K562 (cell line): Measurements from ENCODE around the gene EPYC. TPM values are rescaled to one million over a fixed set of nuclear protein-coding genes. Genes with fewer than 3 reads are reported as not detected.

Experiments used
- ATAC-seq: fragments of 200-7000 bp; cut with Tn5 transposase; 3 replicates; pipeline ENCODE4 v1.9.1; 2020; ENCODE audit warnings: moderate library complexity
- BruUV-seq: library from RNA; stranded (reverse); fragments of 400-500 nt; replicated peaks from 2 replicates; lab custom pipeline; 2021; lab: Mats Ljungman, UMichigan
- CTCF ChIA-PET: fragments of 300-600 bp; formaldehyde crosslinking; extraction: SDS; loops from one replicate; lab custom pipeline; 2021; ENCODE audit warnings: low intra/inter-chr PET ratio; lab: Yijun Ruan, JAX
- POLR2A ChIA-PET: fragments of 300-600, 350-650 bp; sonication (Branson Sonifier 250); formaldehyde crosslinking; extraction: SDS; loops from one replicate; lab custom pipeline; 2021; ENCODE audit warnings: antibody characterized with exemption, inconsistent platforms; lab: Yijun Ruan, JAX
- DNase-seq, 4 experiments: peaks; one replicate each; pipeline versions ENCODE4 v3.0.0 to v3.0.0-alpha.2; 2011 to 2018; ENCODE audit warnings: low spot score in 3 of 4, mixed read lengths in 3 of 4; ENCODE audit errors: extremely low read depth in 1 of 4
- FAIRE-seq: peaks from 2 replicates; lab custom pipeline; 2011; peaks lifted over from hg19 to GRCh38; lab: Jason Lieb, UNC
- H2AFZ ChIP-seq: 2 replicates; pipeline ENCODE4 v1.6.0; 2011; ENCODE audit warnings: low read depth, low read length, control low read depth, inconsistent platforms
- H3K27ac ChIP-seq: fragments of 200-600 bp; 3 replicates; pipeline ENCODE4 v1.8.0; 2011; ENCODE audit warnings: low read depth, mild to moderate bottlenecking, control low read depth, inconsistent platforms, low read length, moderate library complexity, mixed read lengths; ENCODE audit errors: extremely low read depth
- H3K27me3 ChIP-seq, 2 experiments: fragments of 300-600 bp in 1 of 2; 2 replicates in 1 of 2; 3 replicates in 1 of 2; pipeline versions ENCODE4 v1.6.0 to v1.8.0; 2011; ENCODE audit warnings: inconsistent platforms in 2 of 2, low read length in 2 of 2, mild to moderate bottlenecking in 1 of 2, mixed read lengths in 1 of 2, moderate library complexity in 1 of 2; ENCODE audit not compliant: control insufficient read depth in 2 of 2, insufficient read depth in 2 of 2
- H3K36me3 ChIP-seq: fragments of 300-600 bp; 3 replicates; pipeline ENCODE4 v1.8.0; 2011; ENCODE audit warnings: mild to moderate bottlenecking, low read length, inconsistent platforms; ENCODE audit not compliant: control insufficient read depth, insufficient read depth
- H3K4me1 ChIP-seq, 2 experiments: fragments of 200-600 bp in 1 of 2; replicated peaks in 1 of 2; 2 replicates in 1 of 2; 3 replicates in 1 of 2; pipeline versions ENCODE4 v1.5.1 to v1.8.0; 2011; ENCODE audit warnings: inconsistent platforms in 2 of 2, low read length in 2 of 2, mild to moderate bottlenecking in 1 of 2, mixed read lengths in 1 of 2, moderate library complexity in 1 of 2; ENCODE audit not compliant: control insufficient read depth in 2 of 2, insufficient read depth in 2 of 2
- H3K4me2 ChIP-seq: 2 replicates; pipeline ENCODE4 v1.6.1; 2011; ENCODE audit warnings: low read length, control low read depth, inconsistent platforms, mixed read lengths; ENCODE audit not compliant: insufficient read depth
- H3K4me3 ChIP-seq: fragments of 200-600 bp; sonication (generic), shearing (Covaris generic); 2 replicates; pipeline ENCODE4 v1.5.1; 2016; ENCODE audit warnings: control low read depth, inconsistent platforms
- H3K79me2 ChIP-seq: fragments of 200-600 bp; 3 replicates; pipeline ENCODE4 v1.8.0; 2011; ENCODE audit warnings: low read length, inconsistent platforms; ENCODE audit not compliant: control insufficient read depth, insufficient read depth
- H3K9ac ChIP-seq, 2 experiments: 2 replicates each; pipeline versions ENCODE4 v1.6.0 to v1.6.1; 2011; ENCODE audit warnings: low read depth in 2 of 2, low read length in 2 of 2, control low read depth in 1 of 2, inconsistent platforms in 1 of 2, mild to moderate bottlenecking in 1 of 2, mixed read lengths in 1 of 2; ENCODE audit not compliant: insufficient read depth in 1 of 2
- H3K9me1 ChIP-seq: one replicate; pipeline ENCODE4 v1.6.0; 2011; ENCODE audit warnings: inconsistent platforms, mild to moderate bottlenecking, low read length, moderate library complexity; ENCODE audit not compliant: control insufficient read depth, insufficient read depth
- H3K9me3 ChIP-seq: replicated peaks from 2 replicates; pipeline ENCODE4 v1.5.1; 2011; ENCODE audit warnings: low read depth, low read length, inconsistent platforms; ENCODE audit not compliant: control insufficient read depth, insufficient read depth
- H4K20me1 ChIP-seq: replicated peaks from 2 replicates; pipeline ENCODE4 v1.6.1; 2011; ENCODE audit warnings: low read length, inconsistent platforms, mixed read lengths; ENCODE audit not compliant: control insufficient read depth, insufficient read depth
- CHD2 ChIP-seq: IDR thresholded peaks from 2 replicates; pipeline ENCODE4 v1.6.1; 2011; ENCODE audit warnings: low read depth, low read length
- GTF3C2 ChIP-seq: IDR thresholded peaks from 3 replicates; pipeline ENCODE4 v1.6.1; 2011; ENCODE audit warnings: borderline replicate concordance, mild to moderate bottlenecking, moderate library complexity; ENCODE audit not compliant: insufficient read length; ENCODE audit errors: extremely low read depth
- HIVEP1 ChIP-seq: fragments of 250-450 bp; sonication (Bioruptor Pico); IDR thresholded peaks from 2 replicates; pipeline ENCODE4 v1.4.0; 2020; ENCODE audit warnings: mild to moderate bottlenecking
- MECOM ChIP-seq: fragments of 250-450 bp; sonication (Bioruptor Pico); IDR thresholded peaks from 2 replicates; pipeline ENCODE4 v1.8.0; 2022; ENCODE audit warnings: inconsistent platforms
- POLR3A ChIP-seq: IDR thresholded peaks from 2 replicates; pipeline ENCODE4 v1.6.1; 2011; ENCODE audit warnings: borderline replicate concordance, mild to moderate bottlenecking, moderate library complexity; ENCODE audit not compliant: insufficient read length, insufficient read depth; ENCODE audit errors: extremely low read depth
- RAD21 ChIP-seq, 2 experiments: fragments of 250-450 bp in 1 of 2; fragments of 450-650 bp in 1 of 2; sonication (Bioruptor Pico) in 1 of 2; formaldehyde crosslinking in 1 of 2; IDR thresholded peaks in 1 of 2; conservative IDR thresholded peaks in 1 of 2; 2 replicates each; pipeline versions ENCODE4 v1.4.0 to v1.8.0; 2020 to 2022; ENCODE audit warnings: mild to moderate bottlenecking in 2 of 2, moderate library complexity in 1 of 2
- ZFP1 ChIP-seq: fragments of 450-650 bp; formaldehyde crosslinking; IDR thresholded peaks from 2 replicates; pipeline ENCODE4 v1.4.0; 2020; ENCODE audit warnings: mild to moderate bottlenecking, mixed read lengths
- WGBS: fragments of 100-300 bp; shearing (Covaris generic); methylation state at CpG from one replicate; pipeline ENCODE4 v1.1.6; 2016; ENCODE audit warnings: low coverage, mixed read lengths; ENCODE audit not compliant: insufficient coverage; ENCODE audit errors: missing lambda C conversion rate; 5-methylcytosine and 5-hydroxymethylcytosine counted together
- in situ Hi-C: fragments of 300-500 bp; cut with MboI; formaldehyde crosslinking; loops from 4 replicates; pipeline ENCODE4 v1.15.0; 2018; ENCODE audit warnings: inconsistent platforms, mixed read lengths
- intact Hi-C: fragments of 100-400 bp; cut with micrococcal nuclease; formaldehyde crosslinking; loops from 2 replicates; pipeline ENCODE4 v1.14.2; 2022
- polyA plus RNA-seq, 8 experiments: library from polyadenylated mRNA; depleted of rRNA in 4 of 8; stranded (reverse) in 5 of 8; unstranded in 3 of 8; fragments of >200 nt; fragmentation: Nextera tagmentation in 2 of 8; fragmentation: Illumina TruSeq in 1 of 8; extraction: Ambion mirVana in 2 of 8; extraction: Trizol in 1 of 8; gene quantifications; 2 replicates each; pipeline versions ENCODE4 v1.2.1 to v1.2.3, GENCODE V29; 2011 to 2014; ENCODE audit warnings: inconsistent platforms in 1 of 8, missing spikeins in 1 of 8
- total RNA-seq, 7 experiments: library from RNA; depleted of rRNA in 6 of 7; stranded (reverse); fragments of >200 nt in 6 of 7; fragmentation: Illumina TruSeq in 2 of 7; extraction: Trizol in 2 of 7; gene quantifications; 2 replicates each; pipeline versions ENCODE4 v1.2.1 to v1.2.3, GENCODE V29; 2011 to 2021; ENCODE audit warnings: low replicate concordance in 1 of 7

EPYC gene
- total and polyA plus RNA-seq, 9 of the 15 experiments (the other 6 are each of a cell fraction or from before 2014, with no cell fraction given): not detected

- ATAC-seq: no peak
- WGBS: 0% methylated on average over 2 of the region's 2 CpGs
- POLR2A ChIA-PET: no interaction called here
- Histone ChIP-seq H3K27ac (no peak overlapping the region), H3K36me3 (no peaks in the 10 kb centered on the region)
- no TSS peak for BruUV-seq
- TF ChIP-seq MECOM (CRISPR knock-in tag) (no peak), HIVEP1 (CRISPR knock-in tag) (no peak), RAD21 (CRISPR knock-in tag; conservative IDR thresholded peaks at IDR 0.05 in 1 of 2, IDR thresholded peaks at IDR 0.05 in 1 of 2) (no peak), GTF3C2 (no peak), CHD2 (no peak), ZFP1 (CRISPR knock-in tag) (no peak), POLR3A (no peak)
- TF ChIP-seq, all 486 proteins: peak for 0
- Histone ChIP-seq H3K9me3 (no peaks in the 10 kb centered on the region), H3K9me1 (no peaks in the 10 kb centered on the region), H3K9ac (no peak overlapping the region), H3K27me3 (no peaks in the 10 kb centered on the region), H2AFZ (no peak overlapping the region), H4K20me1 (no peaks in the 10 kb centered on the region), H3K4me2 (no peak overlapping the region), H3K79me2 (no peaks in the 10 kb centered on the region), H3K4me3 (no peak overlapping the region), H3K4me1 (no peaks in the 10 kb centered on the region)
- in situ Hi-C loops: no loop called here
- FAIRE-seq: no peak
- CTCF ChIA-PET: no interaction called here
- intact Hi-C loops: no loop called here
- DNase-seq: no peak
Measured at GRCh38 chr12:91044586-91044985, 39.8 kb upstream of the EPYC start.
